Fibroblast of lung (primary cell): ENCODE results near the gene TTC6.

Source experiments
- CTCF ChIP-seq, 2 donors: IDR thresholded peaks in 1 of 2; conservative IDR thresholded peaks in 1 of 2; 1 replicate in 1 of 2; 2 replicates in 1 of 2; pipeline ENCODE4 v1.5.1; 2011 to 2012; ENCODE audit warnings: low read length in 2 of 2, control low read depth in 1 of 2, inconsistent platforms in 1 of 2, low read depth in 1 of 2, mild to moderate bottlenecking in 1 of 2
- EZH2 ChIP-seq: IDR thresholded peaks from 2 replicates; pipeline ENCODE4 v1.5.1; 2012; ENCODE audit warnings: low read length, control low read depth, mild to moderate bottlenecking; ENCODE audit errors: missing control alignments

- TF ChIP-seq CTCF (conservative IDR thresholded peaks at IDR 0.05 in 1 of 2, IDR thresholded peaks at IDR 0.05 in 1 of 2; ENCODE audit: low read depth in 1 of 2, low read length in 2 of 2): no peak
- TF ChIP-seq EZH2: no peak
Measured at GRCh38 chr14:37558740-37559139, 36.7 kb upstream of the TTC6 start.
